Activated CD4-positive, alpha-beta T cell treated with anti-CD3 and anti-CD28 coated beads, Interleukin-10, Interleukin-2, amounts not matched to agents 100 ng/mL and 50 ng/mL, durations not matched to agents 16 hours and 8 hours (primary cell): ENCODE results near the gene SYNDIG1.

ENCODE experiments used
- DNase-seq: peaks from one replicate; pipeline ENCODE4 v3.0.0-alpha.2; 2020

The SYNDIG1 gene

GRCh38 chr20:24572140-24572539 lies 102.7 kb downstream of the SYNDIG1 start:
- DNase-seq, result no peak

DNA sequence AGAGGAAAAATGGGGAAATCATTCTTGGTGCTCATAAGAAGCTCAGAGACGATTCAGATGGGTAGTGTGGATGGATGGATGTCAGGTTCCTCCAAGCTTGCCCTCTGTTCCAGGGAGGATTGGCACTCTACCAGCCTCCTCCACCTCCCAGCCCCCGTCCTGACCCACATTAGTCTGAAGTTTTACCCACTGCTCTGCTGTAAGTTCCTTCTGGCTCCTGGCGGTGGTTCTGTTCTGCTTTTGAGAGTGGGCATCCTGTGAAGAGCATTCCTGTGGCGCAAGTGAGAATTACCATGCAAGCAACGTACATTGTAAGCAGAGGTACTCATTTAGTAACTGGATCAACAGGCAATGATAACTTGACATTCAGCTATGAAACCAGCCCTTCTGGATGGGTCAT lies 103.4 kb downstream of the SYNDIG1 start:
- DNase-seq, result no peak

DNA sequence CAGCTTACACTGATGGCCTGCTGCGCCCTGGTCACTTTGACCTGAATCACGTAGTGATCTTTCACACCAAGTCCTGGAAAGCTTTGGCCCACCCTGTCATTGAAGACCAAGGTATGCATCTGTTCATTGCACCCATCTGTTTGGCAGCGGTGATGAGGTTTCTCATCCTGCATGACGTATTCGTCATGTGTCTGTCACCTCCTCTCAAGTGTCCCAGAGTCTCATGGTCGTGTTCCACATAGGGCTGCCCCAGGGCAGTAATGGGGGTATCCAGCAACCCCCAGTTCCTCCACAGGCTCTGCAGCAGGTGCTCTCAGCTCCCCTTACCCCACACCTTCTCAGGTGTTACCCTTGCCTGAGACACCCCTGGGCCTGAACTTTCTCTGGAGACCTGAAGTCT lies 104.1 kb downstream of the SYNDIG1 start:
- no peak for DNase-seq

GRCh38 chr20:24574307-24574706 lies 104.9 kb downstream of the SYNDIG1 start:
- DNase-seq, result no peak

DNA sequence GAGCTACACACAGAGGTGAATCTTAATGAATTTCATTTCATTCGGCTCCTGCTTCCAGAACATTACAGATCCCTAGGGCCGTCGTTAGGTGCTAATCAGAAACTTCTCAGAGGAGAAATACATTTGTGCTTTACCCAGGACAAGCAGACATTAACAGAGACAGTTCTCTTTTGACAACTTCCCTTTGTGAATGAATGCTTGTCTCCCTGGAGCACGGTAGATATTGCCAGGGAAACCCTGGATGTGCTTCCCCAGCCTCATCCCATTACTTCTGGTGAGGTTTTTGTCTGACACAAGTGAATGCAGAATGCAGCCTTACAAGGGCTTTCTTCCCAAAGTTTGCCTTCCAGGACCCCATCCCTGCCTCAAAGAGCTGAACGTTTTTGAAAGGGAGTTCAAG lies 105.4 kb downstream of the SYNDIG1 start:
- no peak for DNase-seq

DNA sequence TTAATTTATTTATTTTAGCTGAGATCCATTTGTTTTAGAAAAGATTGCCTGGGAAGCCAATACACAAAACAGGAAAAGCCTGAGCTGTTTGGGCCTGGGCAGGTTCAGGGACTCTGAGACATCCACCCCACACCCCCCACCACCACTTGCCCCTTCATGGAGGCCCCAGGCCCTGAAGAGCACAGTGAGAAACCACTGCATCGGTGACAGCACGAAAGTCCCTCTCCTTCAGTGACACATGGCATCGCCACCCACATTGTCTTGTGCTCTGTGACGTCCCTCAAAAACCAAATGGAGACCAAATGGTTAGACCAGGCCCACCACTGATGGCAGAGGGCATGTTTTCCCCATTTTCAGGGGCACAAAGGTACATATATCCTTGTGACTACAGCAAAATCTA lies 106.4 kb downstream of the SYNDIG1 start:
- no peak for DNase-seq

- no peak for DNase-seq
Measured at GRCh38 chr20:24576447-24576846, 107.0 kb downstream of the SYNDIG1 start.

- no peak for DNase-seq
Measured at GRCh38 chr20:24577271-24577909, 108.0 kb downstream of the SYNDIG1 start.

- no peak for DNase-seq
Measured at GRCh38 chr20:24578567-24579415, 109.4 kb downstream of the SYNDIG1 start.

GRCh38 chr20:24579475-24579874 lies 110.0 kb downstream of the SYNDIG1 start:
- DNase-seq, result no peak

DNA sequence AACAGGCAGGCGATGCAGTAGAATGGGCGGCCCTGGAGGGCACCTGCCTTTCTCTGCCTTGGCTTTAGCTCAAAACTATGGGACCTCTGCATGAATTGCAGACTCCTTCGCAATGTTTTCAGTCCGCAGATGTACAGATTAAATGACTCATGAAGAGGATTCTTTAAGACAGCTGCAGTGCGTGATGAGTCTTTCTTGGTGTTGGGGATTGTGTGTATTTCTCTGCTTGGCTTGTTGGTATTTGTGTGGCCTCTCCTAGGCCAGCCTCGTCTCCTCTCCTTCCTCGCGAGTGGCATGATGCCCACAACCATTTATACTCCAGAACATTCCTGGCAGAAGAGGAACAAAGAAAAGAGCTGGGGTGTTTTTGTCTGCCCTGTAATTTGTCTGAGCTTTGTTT lies 110.6 kb downstream of the SYNDIG1 start:
- no peak for DNase-seq

- DNase-seq, result no peak
Measured at GRCh38 chr20:24580855-24581254, 111.4 kb downstream of the SYNDIG1 start.

DNA sequence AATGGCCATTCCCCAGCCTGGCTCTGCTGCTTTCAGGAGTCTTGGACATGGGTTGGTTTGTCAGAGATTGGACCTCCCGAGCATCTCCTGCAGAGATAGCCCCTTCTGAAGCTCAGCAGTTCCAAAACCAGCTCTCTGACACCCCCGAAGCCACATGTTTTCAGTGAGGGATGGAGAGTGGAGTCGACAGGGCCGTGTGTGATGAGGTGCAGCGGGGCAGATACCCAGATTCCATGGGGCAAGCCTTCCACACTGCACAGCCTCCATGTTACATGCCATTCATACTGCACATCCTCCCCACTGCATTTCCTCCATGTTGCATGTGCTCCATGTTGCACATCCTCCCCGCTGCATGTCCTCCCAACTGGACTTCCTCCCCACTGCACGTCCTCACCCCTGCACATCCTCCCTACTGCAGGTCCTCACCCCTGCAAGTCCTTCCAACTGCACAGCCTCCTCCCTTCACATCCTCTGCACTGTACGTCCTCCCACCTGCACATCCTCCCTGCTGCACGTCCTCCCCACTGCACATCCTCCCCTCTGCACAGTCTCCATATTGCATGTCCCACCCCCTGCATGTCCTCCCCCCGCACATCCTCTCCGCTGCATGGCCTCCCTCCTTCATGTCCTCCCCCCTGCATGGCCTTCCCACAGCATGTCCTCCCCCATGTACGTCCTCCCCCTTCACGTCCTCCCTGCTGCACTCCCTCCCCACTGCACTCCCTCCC lies 112.2 kb downstream of the SYNDIG1 start:
- no peak for DNase-seq

DNA sequence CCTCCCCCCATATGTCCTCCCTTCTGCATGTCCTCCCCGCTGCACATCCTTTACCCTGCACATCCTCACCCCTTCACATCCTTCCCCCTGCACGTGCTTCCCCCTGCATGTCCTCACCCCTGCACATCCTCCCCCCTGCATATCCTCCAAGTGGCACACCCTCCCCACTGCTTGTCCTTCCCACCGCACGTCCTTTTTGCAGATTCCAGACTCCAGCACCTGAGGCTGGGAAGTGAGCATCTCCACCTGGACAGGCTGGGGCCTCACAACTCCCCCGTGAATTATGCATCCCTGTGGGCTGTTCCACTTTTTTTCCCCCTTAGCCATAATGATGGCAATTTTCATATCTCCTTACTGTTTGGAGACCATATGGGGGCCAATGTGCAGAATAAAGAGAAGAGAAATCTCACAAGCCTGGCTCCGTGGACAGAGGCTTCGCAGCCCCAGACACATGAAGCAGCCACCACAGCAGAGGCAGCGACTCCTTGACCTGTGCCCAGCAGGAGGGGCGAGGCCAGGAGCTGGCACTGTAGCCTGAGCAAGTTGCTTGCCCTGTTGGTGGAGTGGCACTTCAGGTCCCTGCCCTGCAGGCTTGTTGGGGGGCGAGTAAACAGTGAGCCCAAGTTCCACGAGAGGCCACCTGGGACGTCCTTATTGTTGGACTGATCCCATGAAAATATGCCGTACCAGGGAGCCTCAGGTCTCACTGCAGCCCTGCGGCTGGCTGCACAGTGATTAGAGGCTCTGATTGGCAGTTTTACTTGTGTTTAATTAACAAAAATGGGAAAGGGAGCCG lies 113.1 kb downstream of the SYNDIG1 start:
- DNase-seq, result no peak

GRCh38 chr20:24583169-24583792 lies 113.9 kb downstream of the SYNDIG1 start:
- DNase-seq, result no peak

DNA sequence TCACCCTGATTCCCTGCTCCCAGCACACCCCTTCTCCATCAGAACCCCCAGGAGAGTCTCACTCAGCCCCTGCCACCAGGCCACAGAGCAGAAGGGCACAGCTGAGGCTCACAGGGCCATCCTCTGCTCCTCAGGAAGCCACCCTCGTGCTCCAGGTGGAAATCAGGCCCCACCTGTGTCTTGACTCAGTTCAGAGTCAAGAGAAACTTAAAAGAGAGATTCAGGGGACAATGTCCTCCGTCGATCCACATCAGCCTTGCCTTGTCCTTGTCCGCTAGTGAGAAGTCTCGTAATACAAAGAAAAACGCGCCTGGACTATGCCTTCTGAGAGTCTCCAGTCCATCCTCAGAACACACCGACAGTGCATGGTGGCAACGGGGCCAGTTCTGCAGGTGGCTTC lies 114.6 kb downstream of the SYNDIG1 start:
- DNase-seq, result no peak

- DNase-seq, result no peak
Measured at GRCh38 chr20:24584538-24585356, 115.3 kb downstream of the SYNDIG1 start.

GRCh38 chr20:24585796-24586522 lies 116.5 kb downstream of the SYNDIG1 start:
- no peak for DNase-seq

DNA sequence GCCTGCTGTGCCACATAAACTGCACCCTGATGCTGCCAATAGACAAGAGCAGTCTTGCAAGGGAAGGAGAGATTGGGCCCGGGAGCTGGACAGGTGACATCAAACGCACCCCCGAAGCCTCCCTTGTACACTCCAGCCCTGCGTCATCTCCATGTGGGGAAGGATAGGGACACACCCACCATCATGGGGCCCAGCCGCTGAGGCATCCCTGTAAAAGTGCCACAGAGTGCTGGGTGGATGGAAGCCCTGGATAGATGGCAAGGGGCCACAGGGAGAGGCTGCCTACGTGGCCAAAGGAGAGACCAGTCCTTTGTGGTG lies 117.1 kb downstream of the SYNDIG1 start:
- DNase-seq, result no peak

- DNase-seq, result no peak
Measured at GRCh38 chr20:24587384-24588046, 118.1 kb downstream of the SYNDIG1 start.
